Measurements from ENCODE around the gene MEGF11. TPM values are rescaled to one million over a fixed set of nuclear protein-coding genes. Genes with fewer than 3 reads are reported as not detected.

Gene MEGF11
- total and polyA plus RNA-seq, 2 donors (not counting 1 experiment from before 2014, with no cell fraction given): under 0.01 TPM; not detected in 1

DNA sequence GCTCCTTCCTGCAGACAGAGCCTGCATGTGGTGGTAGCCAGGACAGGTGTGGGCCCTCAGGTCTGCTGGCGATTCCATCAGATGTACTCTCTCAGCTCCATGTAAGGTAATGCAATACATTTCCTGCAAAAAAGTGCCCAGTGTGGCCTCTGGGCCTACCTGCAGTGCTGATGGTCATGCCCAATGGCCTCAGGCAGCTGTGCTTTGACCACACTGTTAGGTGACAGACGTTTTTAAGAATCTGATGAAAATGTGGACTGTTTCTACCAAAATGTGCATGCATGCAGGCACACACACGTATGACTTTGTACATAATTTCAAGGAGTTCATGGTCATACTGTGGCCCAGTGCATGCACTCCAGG, 231.4 kb downstream of the MEGF11 start:
- no peaks in the 10 kb centered on the region for H3K27me3 ChIP-seq (ENCODE audit: control insufficient read depth, insufficient read depth, low read length)
- TF ChIP-seq, protein P1, sequence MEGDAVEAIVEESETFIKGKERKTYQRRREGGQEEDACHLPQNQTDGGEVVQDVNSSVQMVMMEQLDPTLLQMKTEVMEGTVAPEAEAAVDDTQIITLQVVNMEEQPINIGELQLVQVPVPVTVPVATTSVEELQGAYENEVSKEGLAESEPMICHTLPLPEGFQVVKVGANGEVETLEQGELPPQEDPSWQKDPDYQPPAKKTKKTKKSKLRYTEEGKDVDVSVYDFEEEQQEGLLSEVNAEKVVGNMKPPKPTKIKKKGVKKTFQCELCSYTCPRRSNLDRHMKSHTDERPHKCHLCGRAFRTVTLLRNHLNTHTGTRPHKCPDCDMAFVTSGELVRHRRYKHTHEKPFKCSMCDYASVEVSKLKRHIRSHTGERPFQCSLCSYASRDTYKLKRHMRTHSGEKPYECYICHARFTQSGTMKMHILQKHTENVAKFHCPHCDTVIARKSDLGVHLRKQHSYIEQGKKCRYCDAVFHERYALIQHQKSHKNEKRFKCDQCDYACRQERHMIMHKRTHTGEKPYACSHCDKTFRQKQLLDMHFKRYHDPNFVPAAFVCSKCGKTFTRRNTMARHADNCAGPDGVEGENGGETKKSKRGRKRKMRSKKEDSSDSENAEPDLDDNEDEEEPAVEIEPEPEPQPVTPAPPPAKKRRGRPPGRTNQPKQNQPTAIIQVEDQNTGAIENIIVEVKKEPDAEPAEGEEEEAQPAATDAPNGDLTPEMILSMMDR (conservative IDR thresholded peaks at IDR 0.05 in 1 of 2, IDR thresholded peaks at IDR 0.05 in 1 of 2; ENCODE audit: low read depth in 1 of 2, low read length in 2 of 2): no peak
- no peak for TF ChIP-seq EZH2 (IDR thresholded peaks at IDR 0.05; ENCODE audit: low read length, missing control alignments)
- no peak overlapping the region for H3K4me2 ChIP-seq (ENCODE audit: extremely low read depth, insufficient read depth, low read length)
- DNase-seq (ENCODE audit: low read depth in 2 of 2): no peak
- H3K79me2 ChIP-seq (ENCODE audit: control insufficient read depth, insufficient read depth, low read length): no peaks in the 10 kb centered on the region
- no peak overlapping the region for H3K4me3 ChIP-seq (replicated peaks in 1 of 4; ENCODE audit: control extremely low read depth in 1 of 4, insufficient read depth in 1 of 4, low read depth in 3 of 4, low read length in 4 of 4)
- no peaks in the 10 kb centered on the region for H3K9me3 ChIP-seq (ENCODE audit: control insufficient read depth, insufficient read depth, low read depth, low read length)
- no peaks in the 10 kb centered on the region for H4K20me1 ChIP-seq (ENCODE audit: control insufficient read depth, extremely low read depth, insufficient read depth, low read length)
- no peaks in the 10 kb centered on the region for H3K36me3 ChIP-seq (ENCODE audit: control insufficient read depth, insufficient read depth, low read length)
- H3K27ac ChIP-seq (ENCODE audit: insufficient read depth, low read length): no peak overlapping the region
- H2AFZ ChIP-seq (ENCODE audit: low read length): no peak overlapping the region
- no peak overlapping the region for H3K9ac ChIP-seq (ENCODE audit: insufficient read depth, low read length)
- no peaks in the 10 kb centered on the region for H3K4me1 ChIP-seq (ENCODE audit: control insufficient read depth, extremely low read depth, insufficient read depth, low read length)

DNA sequence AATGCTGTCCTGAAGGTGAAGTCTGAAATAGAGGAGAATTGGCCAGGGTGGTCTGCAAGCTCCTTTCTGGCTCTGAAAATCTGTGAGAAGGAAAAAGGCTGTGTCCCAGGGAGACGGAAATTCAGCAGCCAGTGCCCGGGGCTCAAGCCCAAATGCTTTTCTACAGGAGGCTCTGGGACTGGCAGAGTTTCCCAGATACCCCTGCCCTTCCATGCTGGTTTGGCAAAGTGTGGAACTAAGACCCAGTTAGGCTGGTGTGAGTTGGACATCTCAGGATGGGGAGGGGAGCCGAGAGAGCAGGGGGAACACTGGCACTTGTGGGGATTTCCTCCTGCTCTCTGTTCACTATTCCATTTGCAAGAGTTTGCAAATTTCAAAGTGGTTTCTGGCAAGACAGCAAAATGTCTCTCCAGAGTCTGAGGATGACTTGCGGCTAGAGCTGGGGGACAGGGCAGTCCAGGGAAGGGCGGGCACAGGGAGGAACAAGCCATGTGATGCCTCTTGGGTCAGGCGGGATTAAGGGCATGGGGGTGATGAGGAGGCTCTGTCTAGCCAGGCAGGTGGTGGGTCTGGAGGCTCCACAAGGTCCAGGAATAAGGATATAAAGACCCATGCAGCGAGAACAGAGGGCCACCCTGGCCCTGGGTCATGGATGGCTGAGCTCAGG, 231.9 kb downstream of the MEGF11 start:
- Histone ChIP-seq H3K9me3 (ENCODE audit: control insufficient read depth, insufficient read depth, low read depth, low read length) (no peaks in the 10 kb centered on the region), H4K20me1 (ENCODE audit: control insufficient read depth, extremely low read depth, insufficient read depth, low read length) (no peaks in the 10 kb centered on the region), H3K4me1 (ENCODE audit: control insufficient read depth, extremely low read depth, insufficient read depth, low read length) (no peaks in the 10 kb centered on the region), H3K4me2 (ENCODE audit: extremely low read depth, insufficient read depth, low read length) (no peak overlapping the region), H3K9ac (ENCODE audit: insufficient read depth, low read length) (no peak overlapping the region), H3K4me3 (replicated peaks in 1 of 4; ENCODE audit: control extremely low read depth in 1 of 4, insufficient read depth in 1 of 4, low read depth in 3 of 4, low read length in 4 of 4) (no peak overlapping the region), H3K79me2 (ENCODE audit: control insufficient read depth, insufficient read depth, low read length) (no peaks in the 10 kb centered on the region), H2AFZ (ENCODE audit: low read length) (no peak overlapping the region), H3K36me3 (ENCODE audit: control insufficient read depth, insufficient read depth, low read length) (no peaks in the 10 kb centered on the region), H3K27ac (ENCODE audit: insufficient read depth, low read length) (no peak overlapping the region), H3K27me3 (ENCODE audit: control insufficient read depth, insufficient read depth, low read length) (no peaks in the 10 kb centered on the region)
- DNase-seq (ENCODE audit: low read depth in 2 of 2): no peak
- no peak for TF ChIP-seq EZH2 (IDR thresholded peaks at IDR 0.05; ENCODE audit: low read length, missing control alignments)
- TF ChIP-seq, protein P1 (conservative IDR thresholded peaks at IDR 0.05 in 1 of 2, IDR thresholded peaks at IDR 0.05 in 1 of 2; ENCODE audit: low read depth in 1 of 2, low read length in 2 of 2): no peak

DNA sequence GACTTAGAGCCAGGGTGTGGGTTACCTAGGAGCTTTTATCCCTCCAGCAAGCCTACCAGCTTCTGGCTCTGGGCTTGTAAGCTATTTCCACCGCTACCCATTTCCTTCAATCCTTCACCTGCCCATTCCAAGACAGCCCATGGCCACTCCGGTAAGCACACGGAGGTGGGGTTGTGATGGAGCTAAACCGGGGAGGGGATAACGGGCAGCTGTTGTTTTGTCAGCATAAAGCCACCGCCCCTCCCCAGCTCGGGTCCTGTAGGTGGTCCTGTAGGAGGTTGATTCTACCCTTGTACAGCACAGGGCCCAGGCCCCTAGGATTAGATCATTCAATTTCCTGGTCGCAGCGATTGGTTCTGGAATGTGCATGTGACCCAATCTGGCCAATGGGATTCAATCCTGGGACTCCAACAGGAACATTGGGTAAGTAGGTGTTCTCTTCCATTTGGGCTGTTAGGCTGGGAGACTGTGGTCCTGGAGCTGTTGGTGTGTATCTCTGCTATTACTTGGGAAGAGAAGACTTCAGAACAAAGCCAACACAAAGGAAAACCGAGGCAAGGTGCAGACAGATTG, 233.6 kb downstream of the MEGF11 start:
- Histone ChIP-seq H3K9me3 (ENCODE audit: control insufficient read depth, insufficient read depth, low read depth, low read length) (no peaks in the 10 kb centered on the region), H3K4me1 (ENCODE audit: control insufficient read depth, extremely low read depth, insufficient read depth, low read length) (no peaks in the 10 kb centered on the region), H2AFZ (ENCODE audit: low read length) (no peak overlapping the region), H3K36me3 (ENCODE audit: control insufficient read depth, insufficient read depth, low read length) (no peaks in the 10 kb centered on the region), H3K27ac (ENCODE audit: insufficient read depth, low read length) (no peak overlapping the region), H3K27me3 (ENCODE audit: control insufficient read depth, insufficient read depth, low read length) (no peaks in the 10 kb centered on the region), H3K9ac (ENCODE audit: insufficient read depth, low read length) (no peak overlapping the region), H4K20me1 (ENCODE audit: control insufficient read depth, extremely low read depth, insufficient read depth, low read length) (no peaks in the 10 kb centered on the region), H3K4me2 (ENCODE audit: extremely low read depth, insufficient read depth, low read length) (no peak overlapping the region), H3K4me3 (replicated peaks in 1 of 4; ENCODE audit: control extremely low read depth in 1 of 4, insufficient read depth in 1 of 4, low read depth in 3 of 4, low read length in 4 of 4) (no peak overlapping the region), H3K79me2 (ENCODE audit: control insufficient read depth, insufficient read depth, low read length) (no peaks in the 10 kb centered on the region)
- TF ChIP-seq, protein P1 (conservative IDR thresholded peaks at IDR 0.05 in 1 of 2, IDR thresholded peaks at IDR 0.05 in 1 of 2; ENCODE audit: low read depth in 1 of 2, low read length in 2 of 2): no peak
- no peak for TF ChIP-seq EZH2 (IDR thresholded peaks at IDR 0.05; ENCODE audit: low read length, missing control alignments)
- DNase-seq (ENCODE audit: low read depth in 2 of 2): no peak
